PFSK-1 (cell line): ENCODE results near the gene AKR1C8.

Experiments used
- FOXP2 ChIP-seq: optimal IDR thresholded peaks from 2 replicates; pipeline ENCODE3; 2011; ENCODE audit warnings: borderline replicate concordance, control low read depth, inconsistent platforms; ENCODE audit not compliant: insufficient read depth; ENCODE audit errors: extremely low read length, extremely low read depth
- POLR2AphosphoS5 ChIP-seq: IDR thresholded peaks from 2 replicates; pipeline ENCODE4 v1.6.1; 2012; ENCODE audit warnings: low read depth, mild to moderate bottlenecking, control low read depth, low read length, moderate library complexity
- REST ChIP-seq, 2 experiments: IDR thresholded peaks; 2 replicates each; pipeline versions ENCODE4 v1.6.1 to v1.8.0; 2011 to 2012; ENCODE audit warnings: low read depth in 2 of 2, low read length in 2 of 2, control low read depth in 1 of 2, inconsistent platforms in 1 of 2, mild to moderate bottlenecking in 1 of 2, moderate library complexity in 1 of 2; ENCODE audit not compliant: insufficient read depth in 1 of 2
- SIN3A ChIP-seq: IDR thresholded peaks from 2 replicates; pipeline ENCODE4 v1.6.1; 2012; ENCODE audit warnings: mild to moderate bottlenecking, low read length, moderate library complexity, borderline replicate concordance; ENCODE audit not compliant: insufficient read depth
- TAF1 ChIP-seq: IDR thresholded peaks from 2 replicates; pipeline ENCODE4 v1.6.1; 2012; ENCODE audit warnings: low read length, control low read depth, borderline replicate concordance; ENCODE audit not compliant: insufficient read depth

AKR1C8 gene

GRCh38 chr10:5106553-5106952 lies 78.4 kb downstream of the AKR1C8 start:
- no peak for TF ChIP-seq REST (IDR thresholded peaks at IDR 0.05; ENCODE audit: insufficient read depth in 1 of 2, low read depth in 2 of 2, low read length in 2 of 2)
- no peak for TF ChIP-seq POLR2AphosphoS5
- no peak for TF ChIP-seq TAF1
- no peak for TF ChIP-seq FOXP2
- TF ChIP-seq SIN3A, result no peak

- no peak for TF ChIP-seq POLR2AphosphoS5
- no peak for TF ChIP-seq FOXP2
- no peak for TF ChIP-seq REST (IDR thresholded peaks at IDR 0.05; ENCODE audit: insufficient read depth in 1 of 2, low read depth in 2 of 2, low read length in 2 of 2)
- no peak for TF ChIP-seq SIN3A
- no peak for TF ChIP-seq TAF1
Observed at GRCh38 chr10:5105626-5106025, 79.3 kb downstream of the AKR1C8 start.
